Amniotic stem cell (primary cell): Measurements from ENCODE around the gene ERICH6.

Experiments used
- DNase-seq: peaks from one replicate; lab custom pipeline; 2025; lab: John Stamatoyannopoulos, UW

The ERICH6 gene

GRCh38 chr3:150703756-150704344 is at the start of gene ERICH6:
Gene ERICH6, minus strand, starts transcription at chr3:150703920. Its CDS starts 22 bp downstream, at chr3:150703898.
- DNase-seq, result peak; percentile 84

- DNase-seq, result no peak
Observed at GRCh38 chr3:150751781-150752263, 48.1 kb upstream of the ERICH6 start.

GRCh38 chr3:150749255-150749654 is 45.5 kb upstream of the ERICH6 start:
- no peak for DNase-seq

- DNase-seq, result no peak
Observed at GRCh38 chr3:150748684-150749047, 44.9 kb upstream of the ERICH6 start.

- DNase-seq, result no peak
Observed at GRCh38 chr3:150747886-150748683, 44.4 kb upstream of the ERICH6 start.

GRCh38 chr3:150746791-150747590 is 43.3 kb upstream of the ERICH6 start:
- DNase-seq, result no peak

- no peak for DNase-seq
Observed at GRCh38 chr3:150745832-150746231, 42.1 kb upstream of the ERICH6 start.

GRCh38 chr3:150744919-150745211 is 41.1 kb upstream of the ERICH6 start:
- no peak for DNase-seq

- DNase-seq, result no peak
Observed at GRCh38 chr3:150744041-150744918, 40.6 kb upstream of the ERICH6 start.

- no peak for DNase-seq
Observed at GRCh38 chr3:150743508-150743907, 39.8 kb upstream of the ERICH6 start.

GRCh38 chr3:150742679-150743078 is 39.0 kb upstream of the ERICH6 start:
- no peak for DNase-seq

GRCh38 chr3:150742141-150742523 is 38.4 kb upstream of the ERICH6 start:
- DNase-seq, result no peak

GRCh38 chr3:150741497-150742140 is 37.9 kb upstream of the ERICH6 start:
- no peak for DNase-seq

GRCh38 chr3:150740733-150741496 is 37.2 kb upstream of the ERICH6 start:
- no peak for DNase-seq

GRCh38 chr3:150739877-150740645 is 36.3 kb upstream of the ERICH6 start:
- no peak for DNase-seq

GRCh38 chr3:150739200-150739863 is 35.6 kb upstream of the ERICH6 start:
- no peak for DNase-seq

- no peak for DNase-seq
Observed at GRCh38 chr3:150738688-150739087, 35.0 kb upstream of the ERICH6 start.

- DNase-seq, result no peak
Observed at GRCh38 chr3:150737874-150738679, 34.4 kb upstream of the ERICH6 start.
